ENCODE data around the gene HCFC2.

DNA sequence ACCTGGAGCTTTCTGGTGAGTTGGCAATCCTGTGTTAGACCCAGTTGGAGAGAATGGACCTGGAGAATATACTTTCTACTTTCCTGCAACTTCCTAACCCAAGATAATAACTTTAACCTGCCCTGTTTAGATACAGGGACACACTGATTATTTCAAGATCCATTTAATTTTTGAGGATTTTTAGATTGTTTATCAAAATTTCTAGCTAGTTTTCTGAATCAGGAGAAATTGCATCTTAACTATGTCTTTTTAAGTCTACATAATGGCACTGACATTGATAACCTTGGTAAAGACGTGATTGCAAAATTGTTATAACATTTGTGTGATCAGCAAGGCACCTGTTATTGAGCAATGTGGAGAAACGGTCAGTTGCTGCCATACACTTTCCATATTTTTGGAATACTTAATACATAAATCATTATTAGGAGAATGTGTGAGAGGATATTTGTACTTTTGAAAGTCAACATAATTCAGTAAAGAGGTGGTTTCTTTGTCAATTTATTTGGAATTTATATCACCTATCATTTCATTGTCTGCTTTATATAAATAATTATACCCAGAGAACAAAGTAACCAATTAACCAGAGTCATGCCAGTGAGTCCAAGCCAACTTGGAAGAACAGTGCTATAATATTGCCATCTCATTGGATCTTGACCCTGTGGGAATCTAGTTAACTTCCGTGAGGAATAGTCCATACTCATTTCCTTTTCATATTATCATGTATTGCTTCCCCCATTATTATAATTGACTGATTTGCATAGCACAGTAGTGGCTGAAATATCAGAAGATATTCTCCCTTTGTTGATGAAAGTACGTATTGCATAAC is 45.3 kb downstream of the HCFC2 start:
- TF ChIP-seq CTCF (IDR thresholded peaks at IDR 0.05; ENCODE audit: borderline replicate concordance, extremely low read depth, low read length, poor library complexity, severe bottlenecking), result no peak
- no peak for TF ChIP-seq EZH2 (IDR thresholded peaks at IDR 0.05; ENCODE audit: borderline replicate concordance, low read depth, low read length, severe bottlenecking)
